22Rv1 (cell line): Measurements from ENCODE around the gene DNER.

Experiments used
- ZFX ChIP-seq: fragments of 450-650 bp; IDR thresholded peaks from 2 replicates; pipeline ENCODE4 v1.6.1; 2017; ENCODE audit warnings: antibody characterized with exemption, borderline replicate concordance
- TF ChIP-seq, protein P1 (sequence below): fragments of 450-650 bp; IDR thresholded peaks from 2 replicates; pipeline ENCODE4 v1.5.1; 2017; ENCODE audit warnings: mild to moderate bottlenecking

- TF ChIP-seq, protein P1, sequence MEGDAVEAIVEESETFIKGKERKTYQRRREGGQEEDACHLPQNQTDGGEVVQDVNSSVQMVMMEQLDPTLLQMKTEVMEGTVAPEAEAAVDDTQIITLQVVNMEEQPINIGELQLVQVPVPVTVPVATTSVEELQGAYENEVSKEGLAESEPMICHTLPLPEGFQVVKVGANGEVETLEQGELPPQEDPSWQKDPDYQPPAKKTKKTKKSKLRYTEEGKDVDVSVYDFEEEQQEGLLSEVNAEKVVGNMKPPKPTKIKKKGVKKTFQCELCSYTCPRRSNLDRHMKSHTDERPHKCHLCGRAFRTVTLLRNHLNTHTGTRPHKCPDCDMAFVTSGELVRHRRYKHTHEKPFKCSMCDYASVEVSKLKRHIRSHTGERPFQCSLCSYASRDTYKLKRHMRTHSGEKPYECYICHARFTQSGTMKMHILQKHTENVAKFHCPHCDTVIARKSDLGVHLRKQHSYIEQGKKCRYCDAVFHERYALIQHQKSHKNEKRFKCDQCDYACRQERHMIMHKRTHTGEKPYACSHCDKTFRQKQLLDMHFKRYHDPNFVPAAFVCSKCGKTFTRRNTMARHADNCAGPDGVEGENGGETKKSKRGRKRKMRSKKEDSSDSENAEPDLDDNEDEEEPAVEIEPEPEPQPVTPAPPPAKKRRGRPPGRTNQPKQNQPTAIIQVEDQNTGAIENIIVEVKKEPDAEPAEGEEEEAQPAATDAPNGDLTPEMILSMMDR, result no peak
- TF ChIP-seq ZFX, result no peak
Observed at GRCh38 chr2:229422063-229422462, 292.3 kb downstream of the DNER start.
